Right lung (tissue), 5 donors: ENCODE data around the gene GRM8. TPM values are rescaled to one million over a fixed set of nuclear protein-coding genes. Genes with fewer than 3 reads are reported as not detected.
"Not testable (repeated sequence)": the region's sequence is repeated elsewhere in the genome, so short reads cannot be mapped to it uniquely, and the experiment has no call there.

Source experiments
- DNase-seq, 2 donors: peaks; one replicate each; pipeline ENCODE4 v3.0.0-alpha.2; 2013
- polyA plus RNA-seq, 5 donors: library from polyadenylated mRNA; unstranded; fragments of 120-200 nt; gene quantifications; one replicate each; pipeline versions ENCODE4 v1.2.1 to v1.2.3, GENCODE V29; 2013; ENCODE audit warnings: inconsistent platforms in 1 of 5, low replicate concordance in 1 of 5; ENCODE audit not compliant: insufficient read length in 5 of 5, insufficient read depth in 1 of 5

Gene GRM8
- polyA plus RNA-seq, 5 donors: 0.12 to 0.55 (median 0.18) TPM

- no peak for DNase-seq
These were observed 328.3 kb downstream of the GRM8 start for GRCh38 chr7:126924477-126924876.

- DNase-seq: not testable (repeated sequence)
These were observed 341.1 kb downstream of the GRM8 start for GRCh38 chr7:126911627-126912026.

GRCh38 chr7:126908564-126908963 lies 344.2 kb downstream of the GRM8 start:
- not testable (repeated sequence) for DNase-seq

GRCh38 chr7:126907657-126908056 lies 345.1 kb downstream of the GRM8 start:
- DNase-seq: not testable (repeated sequence)

GRCh38 chr7:126905255-126905654 lies 347.5 kb downstream of the GRM8 start:
- not testable (repeated sequence) for DNase-seq

- DNase-seq: not testable (repeated sequence)
These were observed 351.5 kb downstream of the GRM8 start for GRCh38 chr7:126901041-126901765.

GRCh38 chr7:126887980-126888379 lies 364.8 kb downstream of the GRM8 start:
- DNase-seq: not testable (repeated sequence)

- DNase-seq: not testable (repeated sequence)
These were observed 365.2 kb downstream of the GRM8 start for GRCh38 chr7:126887560-126887959.

GRCh38 chr7:126882730-126883129 lies 370.0 kb downstream of the GRM8 start:
- not testable (repeated sequence) for DNase-seq

- DNase-seq: not testable (repeated sequence)
These were observed 370.8 kb downstream of the GRM8 start for GRCh38 chr7:126881908-126882307.

GRCh38 chr7:126881315-126881714 lies 371.4 kb downstream of the GRM8 start:
- DNase-seq: no peak

GRCh38 chr7:126876536-126876935 lies 376.2 kb downstream of the GRM8 start:
- not testable (repeated sequence) for DNase-seq

GRCh38 chr7:126856691-126857291 lies 395.9 kb downstream of the GRM8 start:
- DNase-seq: no peak

- no peak for DNase-seq
These were observed 407.4 kb downstream of the GRM8 start for GRCh38 chr7:126845331-126845730.

GRCh38 chr7:126843883-126844282 lies 408.9 kb downstream of the GRM8 start:
- DNase-seq: no peak

- no peak for DNase-seq
These were observed 409.4 kb downstream of the GRM8 start for GRCh38 chr7:126843336-126843735.

- no peak for DNase-seq
These were observed 410.3 kb downstream of the GRM8 start for GRCh38 chr7:126842451-126842850.

GRCh38 chr7:126840869-126841268 lies 411.9 kb downstream of the GRM8 start:
- no peak for DNase-seq

- no peak for DNase-seq
These were observed 413.1 kb downstream of the GRM8 start for GRCh38 chr7:126839624-126840023.

- DNase-seq: no peak
These were observed 414.5 kb downstream of the GRM8 start for GRCh38 chr7:126838194-126838593.

GRCh38 chr7:126831241-126831640 lies 421.5 kb downstream of the GRM8 start:
- DNase-seq: not testable (repeated sequence)

- no peak for DNase-seq
These were observed 431.8 kb downstream of the GRM8 start for GRCh38 chr7:126820925-126821324.

- DNase-seq: no peak
These were observed 433.6 kb downstream of the GRM8 start for GRCh38 chr7:126819197-126819484.
